GM23248 (cell line): Measurements from ENCODE around the gene MPDU1. TPM values are rescaled to one million over a fixed set of nuclear protein-coding genes. Genes with fewer than 3 reads are reported as not detected.
A peak's percentile ranks its signal among the peaks of the same experiment; 100 is the strongest.

ENCODE experiments used
- DNase-seq: peaks from one replicate; pipeline ENCODE4 v3.0.0-alpha.2; 2015
- H2AFZ ChIP-seq: fragments of 200-600 bp; sonication (generic); 2 replicates; pipeline ENCODE4 v1.6.1; 2016; ENCODE audit warnings: antibody characterized with exemption
- H3F3A ChIP-seq: fragments of 200-600 bp; sonication (generic); 2 replicates; pipeline ENCODE4 v1.6.1; 2016; ENCODE audit warnings: mild to moderate bottlenecking, antibody characterized with exemption, mixed run types; ENCODE audit not compliant: insufficient read depth
- H3K27ac ChIP-seq: fragments of 200-600 bp; sonication (generic); 2 replicates; pipeline ENCODE4 v1.5.1; 2016; ENCODE audit warnings: mild to moderate bottlenecking
- H3K27me3 ChIP-seq: fragments of 200-600 bp; sonication (generic); replicated peaks from 2 replicates; pipeline ENCODE4 v1.6.1; 2016; ENCODE audit warnings: mild to moderate bottlenecking; ENCODE audit not compliant: insufficient read depth
- H3K36me3 ChIP-seq: fragments of 200-600 bp; sonication (generic); 2 replicates; pipeline ENCODE4 v1.6.1; 2016; ENCODE audit warnings: low read depth, mild to moderate bottlenecking
- H3K4me1 ChIP-seq: fragments of 200-600 bp; sonication (generic); 2 replicates; pipeline ENCODE4 v1.6.1; 2016; ENCODE audit warnings: mild to moderate bottlenecking; ENCODE audit not compliant: insufficient read depth
- H3K4me2 ChIP-seq: fragments of 200-600 bp; sonication (generic); one replicate; pipeline ENCODE4 v1.6.1; 2016; ENCODE audit warnings: mild to moderate bottlenecking; ENCODE audit not compliant: unreplicated experiment
- H3K4me3 ChIP-seq: fragments of 200-600 bp; sonication (generic); 2 replicates; pipeline ENCODE4 v1.5.1; 2016; ENCODE audit warnings: mild to moderate bottlenecking
- H3K79me2 ChIP-seq: fragments of 200-600 bp; sonication (generic); 2 replicates; pipeline ENCODE4 v1.6.1; 2016; ENCODE audit warnings: mild to moderate bottlenecking; ENCODE audit not compliant: insufficient read depth
- H3K9ac ChIP-seq: fragments of 200-600 bp; sonication (generic); 2 replicates; pipeline ENCODE4 v1.6.1; 2016; ENCODE audit warnings: mild to moderate bottlenecking
- H3K9me2 ChIP-seq: fragments of 200-600 bp; sonication (generic); 2 replicates; pipeline ENCODE4 v1.6.1; 2016; ENCODE audit warnings: mixed run types, mild to moderate bottlenecking, moderate library complexity; ENCODE audit not compliant: insufficient read depth
- H3K9me3 ChIP-seq: fragments of 200-600 bp; sonication (generic); one replicate; pipeline ENCODE4 v1.6.1; 2017; ENCODE audit warnings: low read depth
- H4K20me1 ChIP-seq: fragments of 200-600 bp; sonication (generic); 2 replicates; pipeline ENCODE4 v1.6.0; 2016; ENCODE audit not compliant: insufficient read depth
- EZH2 ChIP-seq: fragments of 200-600 bp; sonication (generic); IDR thresholded peaks from 2 replicates; pipeline ENCODE4 v1.6.1; 2018; ENCODE audit warnings: antibody characterized with exemption, mild to moderate bottlenecking; ENCODE audit not compliant: insufficient read depth, poor library complexity, severe bottlenecking
- EZH2phosphoT487 ChIP-seq: fragments of 200-600 bp; sonication (generic); IDR thresholded peaks from 2 replicates; pipeline ENCODE4 v1.6.1; 2018; ENCODE audit warnings: antibody characterized with exemption, moderate library complexity, mild to moderate bottlenecking, low read depth; ENCODE audit not compliant: insufficient read depth
- WGBS, 2 experiments: methylation state at CpG; one replicate each; pipeline ENCODE4 v1.1.6; 2015 to 2017; ENCODE audit warnings: low lambda C conversion rate in 2 of 2, low coverage in 1 of 2; ENCODE audit errors: missing lambda C conversion rate in 2 of 2; 5-methylcytosine and 5-hydroxymethylcytosine counted together
- in situ Hi-C: fragments of 300-500 bp; cut with MboI; formaldehyde crosslinking; loops from 2 replicates; pipeline ENCODE4 v1.15.0; 2020
- polyA plus RNA-seq: library from polyadenylated mRNA; unstranded; fragments of >200 nt; fragmentation: Nextera tagmentation; extraction: Ambion mirVana; gene quantifications from 2 replicates; pipeline ENCODE4 v1.2.1, GENCODE V29; 2016
- total RNA-seq: library from RNA; depleted of rRNA; stranded (reverse); fragments of >200 nt; shearing (Covaris generic); gene quantifications from 2 replicates; pipeline ENCODE4 v1.2.3, GENCODE V29; 2014

The MPDU1 gene
- total and polyA plus RNA-seq, 2 experiments from 2014 or later, result 65.9 to 195 TPM

DNA sequence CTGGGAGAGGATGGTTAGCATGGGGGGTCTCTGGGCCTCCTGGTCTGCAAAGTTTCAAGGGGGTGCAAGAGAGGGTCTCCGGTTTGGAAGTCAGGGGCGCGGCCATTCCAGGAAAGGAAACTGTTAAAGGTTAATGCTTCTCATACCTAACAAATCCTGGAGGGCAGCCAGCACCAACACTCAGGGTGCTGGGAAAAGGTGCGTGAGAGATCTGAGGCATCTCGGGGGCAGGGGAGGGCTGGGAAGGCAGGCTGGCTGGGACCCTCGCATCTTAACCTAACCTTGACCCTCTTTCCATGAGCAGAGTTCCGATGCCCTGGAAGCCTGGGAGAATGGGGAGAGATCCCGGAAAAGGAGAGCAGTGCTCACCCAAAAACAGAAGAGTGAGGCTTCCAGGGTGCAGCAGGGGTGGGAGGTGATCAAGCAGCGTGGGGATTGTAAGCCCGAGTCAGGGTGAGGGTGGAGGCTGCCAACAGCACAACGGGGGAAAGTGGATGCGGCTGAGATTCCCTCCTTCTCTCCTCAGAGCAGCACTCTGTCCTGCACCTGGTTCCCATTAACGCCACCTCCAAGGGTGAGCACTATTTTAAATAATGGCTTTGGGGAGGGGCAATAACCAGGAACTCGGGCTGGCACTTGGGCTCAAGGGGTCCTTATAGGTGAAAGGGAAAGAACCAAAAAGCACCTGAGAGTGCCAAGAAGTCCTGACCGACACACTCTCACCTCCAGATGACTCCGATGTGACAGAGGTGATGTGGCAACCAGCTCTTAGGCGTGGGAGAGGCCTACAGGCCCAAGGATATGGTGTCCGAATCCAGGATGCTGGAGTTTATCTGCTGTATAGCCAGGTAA lies 24.1 kb upstream of the MPDU1 start:
- Histone ChIP-seq H3K4me3 (no peak overlapping the region), H3K36me3 (no peaks in the 10 kb centered on the region; the same call in 1 of the 2 replicates), H3K4me1 (peaks cover 22% of the 10 kb centered on the region), H3K9ac (0 out of 2 replicates have a peak overlapping the region, but pooled peaks have one; percentile 0), H3K9me2 (no peaks in the 10 kb centered on the region), H3K4me2 (no peak overlapping the region), H3F3A (no peaks in the 10 kb centered on the region), H3K27ac (no peak overlapping the region), H4K20me1 (no peaks in the 10 kb centered on the region), H3K79me2 (peaks cover 31% of the 10 kb centered on the region), H3K27me3 (no peaks in the 10 kb centered on the region), H3K9me3 (no peaks in the 10 kb centered on the region), H2AFZ (no peak overlapping the region)
- WGBS, 2 experiments, result 51 to 52% methylated on average over 18 of the region's 18 CpGs
- DNase-seq, result no peak
- TF ChIP-seq EZH2phosphoT487 (no peak), EZH2 (no peak)
- in situ Hi-C loops, result no loop called here

DNA sequence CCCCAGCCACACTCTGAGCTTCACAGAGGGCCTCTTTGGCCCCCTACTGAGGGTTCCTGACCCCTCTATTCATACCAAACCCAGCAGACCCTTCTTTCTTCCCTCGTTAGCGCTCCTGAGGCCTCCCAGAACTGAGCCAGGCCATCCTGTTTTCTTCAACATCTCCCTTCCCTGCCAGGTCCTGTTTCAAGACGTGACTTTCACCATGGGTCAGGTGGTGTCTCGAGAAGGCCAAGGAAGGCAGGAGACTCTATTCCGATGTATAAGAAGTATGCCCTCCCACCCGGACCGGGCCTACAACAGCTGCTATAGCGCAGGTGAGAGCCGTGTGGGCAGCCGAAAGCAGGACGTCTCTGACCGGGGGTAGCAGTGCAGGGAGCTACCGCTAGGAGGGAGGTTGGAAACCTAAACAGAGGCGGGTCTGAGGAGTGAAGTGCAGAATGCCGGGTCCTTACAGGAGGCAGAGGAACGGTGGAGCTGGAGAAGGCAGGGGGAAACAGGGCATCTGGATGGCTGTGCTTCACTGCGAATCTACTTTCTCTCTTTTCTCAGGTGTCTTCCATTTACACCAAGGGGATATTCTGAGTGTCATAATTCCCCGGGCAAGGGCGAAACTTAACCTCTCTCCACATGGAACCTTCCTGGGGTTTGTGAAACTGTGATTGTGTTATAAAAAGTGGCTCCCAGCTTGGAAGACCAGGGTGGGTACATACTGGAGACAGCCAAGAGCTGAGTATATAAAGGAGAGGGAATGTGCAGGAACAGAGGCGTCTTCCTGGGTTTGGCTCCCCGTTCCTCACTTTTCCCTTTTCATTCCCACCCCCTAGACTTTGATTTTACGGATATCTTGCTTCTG lies 23.3 kb upstream of the MPDU1 start:
- WGBS, 2 experiments, result 13 to 17% methylated on average over 22 of the region's 22 CpGs
- Histone ChIP-seq H3K4me1 (peaks cover 22% of the 10 kb centered on the region), H3K9me3 (no peaks in the 10 kb centered on the region), H2AFZ (peak overlapping the region; percentile 91), H3F3A (no peaks in the 10 kb centered on the region), H3K27me3 (no peaks in the 10 kb centered on the region), H3K9ac (peak overlapping the region; percentile 86), H3K4me2 (peak overlapping the region; percentile 93), H3K27ac (peak overlapping the region; percentile 17), H3K9me2 (no peaks in the 10 kb centered on the region), H3K4me3 (peak overlapping the region; percentile 94), H3K79me2 (peaks cover 40% of the 10 kb centered on the region), H4K20me1 (no peaks in the 10 kb centered on the region), H3K36me3 (no peaks in the 10 kb centered on the region; the same call in 1 of the 2 replicates)
- in situ Hi-C loops, result no loop called here
- TF ChIP-seq EZH2phosphoT487 (no peak), EZH2 (no peak)
- peak; percentile 85 for DNase-seq

DNA sequence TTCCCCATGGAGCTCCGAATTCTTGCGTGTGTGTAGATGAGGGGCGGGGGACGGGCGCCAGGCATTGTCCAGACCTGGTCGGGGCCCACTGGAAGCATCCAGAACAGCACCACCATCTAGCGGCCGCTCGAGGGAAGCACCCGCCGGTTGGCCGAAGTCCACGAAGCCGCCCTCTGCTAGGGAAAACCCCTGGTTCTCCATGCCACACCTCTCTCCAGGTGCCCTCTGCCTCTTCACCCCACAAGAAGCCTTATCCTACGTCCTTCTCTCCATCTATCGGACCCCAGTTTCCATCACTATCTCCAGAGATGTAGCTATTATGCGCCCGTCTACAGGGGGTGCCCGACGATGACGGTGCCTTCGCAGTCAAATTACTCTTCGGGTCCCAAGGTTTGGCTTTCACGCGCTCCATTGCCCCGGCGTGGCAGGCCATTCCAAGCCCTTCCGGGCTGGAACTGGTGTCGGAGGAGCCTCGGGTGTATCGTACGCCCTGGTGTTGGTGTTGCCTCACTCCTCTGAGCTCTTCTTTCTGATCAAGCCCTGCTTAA lies 22.6 kb upstream of the MPDU1 start:
- 1% methylated on average over 30 to 32 of the region's 32 CpGs for WGBS, 2 experiments
- Histone ChIP-seq H3K4me2 (peak overlapping the region; percentile 93), H3K4me3 (peak overlapping the region; percentile 94), H2AFZ (peak overlapping the region; percentile 91), H3K9me2 (no peaks in the 10 kb centered on the region), H3K9ac (peak overlapping the region; percentile 86), H3K4me1 (peaks cover 22% of the 10 kb centered on the region), H3K27ac (peak overlapping the region; percentile 79), H3K9me3 (no peaks in the 10 kb centered on the region), H3K79me2 (peaks cover 47% of the 10 kb centered on the region), H3K27me3 (no peaks in the 10 kb centered on the region), H4K20me1 (no peaks in the 10 kb centered on the region), H3K36me3 (peaks cover 4% of the 10 kb centered on the region; the same call in 1 of the 2 replicates), H3F3A (no peaks in the 10 kb centered on the region)
- TF ChIP-seq EZH2 (no peak), EZH2phosphoT487 (no peak)
- DNase-seq, result peak; percentile 93
- in situ Hi-C loops, result no loop called here

DNA sequence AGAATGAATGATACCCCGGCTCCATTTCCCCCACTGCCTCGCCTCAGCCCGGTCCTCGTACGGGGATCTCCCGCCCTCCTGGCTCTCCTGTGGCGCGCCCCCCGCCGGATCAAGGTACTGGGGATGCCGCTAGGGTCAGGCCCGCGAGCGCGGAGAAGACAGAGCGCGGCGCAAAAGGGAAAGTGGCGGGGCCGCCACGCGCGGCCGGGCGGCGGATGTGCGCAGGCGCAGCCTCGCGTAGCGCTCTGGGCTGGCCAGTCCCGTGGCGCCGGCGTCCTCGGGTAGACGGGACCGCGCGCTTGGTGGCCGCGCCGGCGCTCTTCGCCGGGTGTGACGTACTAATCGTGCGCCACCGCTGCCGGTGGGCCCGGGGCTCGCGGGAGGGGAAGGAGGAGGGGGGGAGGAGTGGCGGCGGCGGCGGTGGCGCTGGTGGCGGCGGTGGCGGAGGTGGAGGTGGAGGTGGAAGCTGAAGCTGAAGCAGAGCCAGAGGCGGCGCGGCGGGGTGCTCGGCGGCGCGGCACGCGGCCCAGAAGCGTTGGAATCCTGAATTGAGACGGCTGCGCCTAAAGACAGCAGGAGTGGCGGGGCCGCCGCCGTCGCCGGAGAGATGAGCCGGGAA lies 22.0 kb upstream of the MPDU1 start, which contains the start of gene SENP3:
Gene SENP3, plus strand, starts transcription at position 331 of the 619 bp plus-strand sequence. CDS start 1,158 bp downstream, outside the sequence.
- in situ Hi-C loops, result no loop called here
- WGBS, 2 experiments, result 1% methylated on average over 38 to 76 of the region's 82 CpGs
- no peaks in the 10 kb centered on the region for H4K20me1 ChIP-seq
- peak within 1 kb of the TSS; percentile 91 for H2AFZ ChIP-seq
- H3K36me3 ChIP-seq, result peaks cover 4% of the 10 kb centered on the region; the same call in 1 of the 2 replicates
- no peaks in the 10 kb centered on the region for H3K9me2 ChIP-seq
- H3K4me1 ChIP-seq, result peaks cover 22% of the 10 kb centered on the region
- TF ChIP-seq EZH2, result no peak
- no peak for TF ChIP-seq EZH2phosphoT487
- H3K27ac ChIP-seq, result peak within 1 kb of the TSS; percentile 79
- H3K27me3 ChIP-seq, result no peaks in the 10 kb centered on the region
- H3K79me2 ChIP-seq, result peaks cover 53% of the 10 kb centered on the region
- H3K4me2 ChIP-seq, result peak within 1 kb of the TSS; percentile 99
- peak within 1 kb of the TSS; percentile 94 for H3K4me3 ChIP-seq
- DNase-seq, result peak; percentile 97
- H3F3A ChIP-seq, result no peaks in the 10 kb centered on the region
- no peaks in the 10 kb centered on the region for H3K9me3 ChIP-seq
- peak within 1 kb of the TSS; percentile 86 for H3K9ac ChIP-seq
